Measurements from ENCODE around the gene PXMP2.

PXMP2 gene

GRCh38 chr12:132716356-132716755 is 29.0 kb downstream of the PXMP2 start:
- H3K36me3 ChIP-seq (ENCODE audit: insufficient read depth, low read length): peaks cover 15% of the 10 kb centered on the region; the same call in 1 of the 2 replicates
- peaks cover 34% of the 10 kb centered on the region for H3K79me2 ChIP-seq (ENCODE audit: control insufficient read depth, insufficient read depth, low read length, unreplicated experiment)

GRCh38 chr12:132717011-132717410 is 29.6 kb downstream of the PXMP2 start:
- Histone ChIP-seq H3K27me3 (ENCODE audit: insufficient read depth, low read length) (no peaks in the 10 kb centered on the region), H3K4me3 (ENCODE audit: low read depth, low read length) (no peak overlapping the region), H3K27ac (ENCODE audit: low read depth, low read length) (no peak overlapping the region), H3K4me1 (ENCODE audit: control insufficient read depth, insufficient read depth, low read length, unreplicated experiment) (no peaks in the 10 kb centered on the region), H3K36me3 (ENCODE audit: insufficient read depth, low read length) (peaks cover 19% of the 10 kb centered on the region; the same call in 1 of the 2 replicates), H3K79me2 (ENCODE audit: control insufficient read depth, insufficient read depth, low read length, unreplicated experiment) (peaks cover 28% of the 10 kb centered on the region), H2AFZ (ENCODE audit: low read length, unreplicated experiment) (no peak overlapping the region)

More at GRCh38 chr12:132716356-132716755, 29.0 kb downstream of the PXMP2 start:
- Histone ChIP-seq H3K27me3 (ENCODE audit: insufficient read depth, low read length) (no peaks in the 10 kb centered on the region), H3K4me3 (ENCODE audit: low read depth, low read length) (no peak overlapping the region), H3K4me1 (ENCODE audit: control insufficient read depth, insufficient read depth, low read length, unreplicated experiment) (no peaks in the 10 kb centered on the region), H3K27ac (ENCODE audit: low read depth, low read length) (no peak overlapping the region), H2AFZ (ENCODE audit: low read length, unreplicated experiment) (no peak overlapping the region)

DNA sequence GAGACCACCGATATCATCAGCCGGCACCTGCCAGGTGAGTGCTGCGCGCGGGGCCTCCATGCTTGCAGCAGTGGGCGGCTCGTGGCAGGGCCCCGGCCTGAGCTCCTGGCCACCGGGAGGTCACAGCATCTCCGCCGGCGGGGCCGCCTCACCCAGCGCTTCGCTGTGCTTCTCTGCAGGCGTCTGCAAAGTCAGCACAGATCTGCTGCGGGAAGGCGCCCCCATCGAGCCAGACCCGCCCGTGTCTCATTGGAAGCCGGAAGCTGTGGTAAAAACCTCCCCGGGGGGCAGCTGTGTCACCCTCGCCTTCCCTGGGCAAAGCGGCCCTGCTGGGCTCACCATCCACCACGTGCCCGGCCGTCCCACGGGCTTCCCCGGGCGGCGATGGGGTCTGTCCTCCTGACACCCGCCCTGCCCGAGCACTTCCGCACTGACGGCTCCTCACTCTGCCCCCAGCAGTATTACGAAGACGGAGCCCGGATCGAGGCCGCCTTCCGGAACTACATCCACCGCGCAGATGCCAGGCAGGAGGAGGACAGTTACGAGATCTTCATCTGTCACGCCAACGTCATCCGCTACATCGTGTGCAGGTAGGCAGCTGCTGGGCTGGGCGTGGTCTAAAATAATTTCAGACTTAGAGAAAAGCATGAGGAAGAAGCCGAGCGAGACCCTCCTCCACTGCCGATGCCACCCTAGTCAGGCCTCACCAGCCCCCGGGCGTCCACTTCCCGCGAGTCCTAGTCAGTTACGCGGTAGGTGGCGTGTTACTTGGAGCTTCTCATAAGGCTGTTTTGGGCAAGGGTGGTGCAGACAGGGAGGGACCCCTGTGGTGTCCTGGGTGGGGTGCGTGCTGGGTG is 30.4 kb downstream of the PXMP2 start:
- Histone ChIP-seq H3K36me3 (ENCODE audit: insufficient read depth, low read length) (peaks cover 19% of the 10 kb centered on the region; the same call in 1 of the 2 replicates), H3K27ac (ENCODE audit: low read depth, low read length) (no peak overlapping the region), H3K4me3 (ENCODE audit: low read depth, low read length) (no peak overlapping the region), H3K4me1 (ENCODE audit: control insufficient read depth, insufficient read depth, low read length, unreplicated experiment) (no peaks in the 10 kb centered on the region), H2AFZ (ENCODE audit: low read length, unreplicated experiment) (no peak overlapping the region), H3K79me2 (ENCODE audit: control insufficient read depth, insufficient read depth, low read length, unreplicated experiment) (peaks cover 21% of the 10 kb centered on the region), H3K27me3 (ENCODE audit: insufficient read depth, low read length) (no peaks in the 10 kb centered on the region)

- no peaks in the 10 kb centered on the region for H3K4me1 ChIP-seq (ENCODE audit: control insufficient read depth, insufficient read depth, low read length, unreplicated experiment)
- peaks cover 13% of the 10 kb centered on the region for H3K79me2 ChIP-seq (ENCODE audit: control insufficient read depth, insufficient read depth, low read length, unreplicated experiment)
- no peaks in the 10 kb centered on the region for H3K27me3 ChIP-seq (ENCODE audit: insufficient read depth, low read length)
- H3K27ac ChIP-seq (ENCODE audit: low read depth, low read length): no peak overlapping the region
- H3K36me3 ChIP-seq (ENCODE audit: insufficient read depth, low read length): peaks cover 24% of the 10 kb centered on the region; the same call in 1 of the 2 replicates
- no peak overlapping the region for H3K4me3 ChIP-seq (ENCODE audit: low read depth, low read length)
- H2AFZ ChIP-seq (ENCODE audit: low read length, unreplicated experiment): no peak overlapping the region
Observed at GRCh38 chr12:132718644-132719043, 31.3 kb downstream of the PXMP2 start.

- Histone ChIP-seq H3K4me1 (ENCODE audit: control insufficient read depth, insufficient read depth, low read length, unreplicated experiment) (no peaks in the 10 kb centered on the region), H3K79me2 (ENCODE audit: control insufficient read depth, insufficient read depth, low read length, unreplicated experiment) (peaks cover 7% of the 10 kb centered on the region), H3K36me3 (ENCODE audit: insufficient read depth, low read length) (peaks cover 30% of the 10 kb centered on the region; the same call in 1 of the 2 replicates), H3K4me3 (ENCODE audit: low read depth, low read length) (no peak overlapping the region), H2AFZ (ENCODE audit: low read length, unreplicated experiment) (no peak overlapping the region), H3K27me3 (ENCODE audit: insufficient read depth, low read length) (no peaks in the 10 kb centered on the region), H3K27ac (ENCODE audit: low read depth, low read length) (no peak overlapping the region)
Observed at GRCh38 chr12:132719141-132719953, 32.0 kb downstream of the PXMP2 start.

DNA sequence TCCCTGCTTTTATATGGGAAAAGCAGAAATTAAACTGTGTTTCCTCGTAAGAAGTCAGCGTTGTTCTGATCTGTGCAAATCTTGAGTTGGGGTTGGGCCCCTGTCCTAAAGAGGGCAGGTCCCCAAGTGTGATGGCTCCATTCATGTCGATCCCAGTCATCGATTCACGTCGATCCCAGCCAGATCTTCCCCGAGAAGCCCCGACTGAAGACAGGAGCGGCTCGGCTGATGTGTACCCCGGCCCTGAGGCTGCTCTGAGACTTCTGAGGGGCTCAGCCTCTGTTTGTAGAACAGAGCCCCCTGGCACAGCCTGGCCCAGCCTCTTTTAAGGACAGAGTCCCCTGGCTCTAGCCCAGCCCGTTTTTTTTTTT is 32.6 kb downstream of the PXMP2 start:
- no peak overlapping the region for H2AFZ ChIP-seq (ENCODE audit: low read length, unreplicated experiment)
- H3K79me2 ChIP-seq (ENCODE audit: control insufficient read depth, insufficient read depth, low read length, unreplicated experiment): peaks cover 1% of the 10 kb centered on the region
- no peaks in the 10 kb centered on the region for H3K27me3 ChIP-seq (ENCODE audit: insufficient read depth, low read length)
- no peak overlapping the region for H3K27ac ChIP-seq (ENCODE audit: low read depth, low read length)
- H3K4me3 ChIP-seq (ENCODE audit: low read depth, low read length): no peak overlapping the region
- no peaks in the 10 kb centered on the region for H3K4me1 ChIP-seq (ENCODE audit: control insufficient read depth, insufficient read depth, low read length, unreplicated experiment)
- peaks cover 34% of the 10 kb centered on the region; the same call in 1 of the 2 replicates for H3K36me3 ChIP-seq (ENCODE audit: insufficient read depth, low read length)

DNA sequence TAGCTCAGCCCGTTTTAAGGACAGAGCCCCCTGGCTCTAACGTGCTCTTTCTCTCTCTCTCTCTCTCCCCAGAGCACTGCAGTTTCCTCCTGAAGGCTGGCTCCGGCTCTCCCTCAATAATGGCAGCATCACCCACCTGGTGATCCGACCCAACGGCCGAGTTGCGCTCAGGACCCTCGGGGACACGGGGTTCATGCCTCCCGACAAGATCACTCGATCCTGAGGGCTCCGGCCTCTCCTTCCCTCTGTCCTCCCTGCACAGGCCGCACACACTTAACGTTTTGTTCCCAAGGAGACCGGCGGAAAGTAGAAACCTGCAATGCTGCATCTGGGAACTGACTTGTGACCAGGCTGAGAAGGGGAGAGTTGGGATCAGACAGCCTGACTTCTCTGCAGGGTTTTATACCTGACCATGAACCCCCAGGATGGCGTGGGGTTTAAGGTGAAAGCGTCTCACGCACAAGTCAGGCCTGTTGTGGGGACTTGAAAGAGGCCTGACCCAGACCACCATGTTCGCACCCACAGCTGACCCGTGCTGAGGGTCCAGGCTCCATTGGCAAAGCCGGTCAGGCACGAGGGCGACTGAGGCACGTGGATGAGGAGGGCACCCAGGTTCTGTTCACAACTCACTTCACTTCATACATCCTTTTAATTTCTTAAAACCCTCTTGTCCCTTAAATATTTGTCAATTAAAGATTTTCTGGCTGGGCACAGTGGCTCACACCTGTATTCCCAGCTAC is 33.4 kb downstream of the PXMP2 start:
- no peaks in the 10 kb centered on the region for H3K4me1 ChIP-seq (ENCODE audit: control insufficient read depth, insufficient read depth, low read length, unreplicated experiment)
- no peak overlapping the region for H3K4me3 ChIP-seq (ENCODE audit: low read depth, low read length)
- no peak overlapping the region for H2AFZ ChIP-seq (ENCODE audit: low read length, unreplicated experiment)
- peaks cover 6% of the 10 kb centered on the region for H3K79me2 ChIP-seq (ENCODE audit: control insufficient read depth, insufficient read depth, low read length, unreplicated experiment)
- no peak overlapping the region for H3K27ac ChIP-seq (ENCODE audit: low read depth, low read length)
- H3K27me3 ChIP-seq (ENCODE audit: insufficient read depth, low read length): no peaks in the 10 kb centered on the region
- peaks cover 42% of the 10 kb centered on the region; the same call in 1 of the 2 replicates for H3K36me3 ChIP-seq (ENCODE audit: insufficient read depth, low read length)

GRCh38 chr12:132723015-132723763 is 35.8 kb downstream of the PXMP2 start:
- H3K36me3 ChIP-seq (ENCODE audit: insufficient read depth, low read length): peaks cover 56% of the 10 kb centered on the region
- no peaks in the 10 kb centered on the region for H3K4me1 ChIP-seq (ENCODE audit: control insufficient read depth, insufficient read depth, low read length, unreplicated experiment)
- no peak overlapping the region for H3K4me3 ChIP-seq (ENCODE audit: low read depth, low read length)
- peaks cover 12% of the 10 kb centered on the region for H3K79me2 ChIP-seq (ENCODE audit: control insufficient read depth, insufficient read depth, low read length, unreplicated experiment)
- H2AFZ ChIP-seq (ENCODE audit: low read length, unreplicated experiment): no peak overlapping the region
- H3K27ac ChIP-seq (ENCODE audit: low read depth, low read length): no peak overlapping the region
- no peaks in the 10 kb centered on the region for H3K27me3 ChIP-seq (ENCODE audit: insufficient read depth, low read length)

DNA sequence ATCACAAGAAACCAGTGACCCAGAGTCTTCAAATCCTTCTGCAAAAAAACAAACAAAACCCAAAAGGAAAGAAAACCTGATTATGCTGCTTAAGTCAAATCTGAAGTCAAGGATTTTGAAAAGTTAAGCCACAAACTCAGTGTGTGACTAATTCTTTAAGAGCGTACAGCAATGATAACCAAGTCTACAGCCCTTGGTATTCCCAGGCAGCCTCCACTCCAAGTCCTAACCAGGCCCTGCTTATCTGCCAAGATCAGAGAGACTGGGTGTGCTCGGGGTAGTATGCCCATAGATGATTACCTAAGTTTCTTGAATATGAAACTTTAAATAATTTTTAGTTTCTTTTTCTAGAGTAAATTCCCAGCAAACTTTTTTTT is 36.4 kb downstream of the PXMP2 start:
- Histone ChIP-seq H3K36me3 (ENCODE audit: insufficient read depth, low read length) (peaks cover 61% of the 10 kb centered on the region), H2AFZ (ENCODE audit: low read length, unreplicated experiment) (no peak overlapping the region), H3K27ac (ENCODE audit: low read depth, low read length) (no peak overlapping the region), H3K4me1 (ENCODE audit: control insufficient read depth, insufficient read depth, low read length, unreplicated experiment) (no peaks in the 10 kb centered on the region), H3K79me2 (ENCODE audit: control insufficient read depth, insufficient read depth, low read length, unreplicated experiment) (peaks cover 16% of the 10 kb centered on the region), H3K4me3 (ENCODE audit: low read depth, low read length) (no peak overlapping the region), H3K27me3 (ENCODE audit: insufficient read depth, low read length) (no peaks in the 10 kb centered on the region)

Data from ACC112 (cell line).